PC-3 (cell line): ENCODE results near the gene TRIP12.

Source experiments
- CTCF ChIP-seq: fragments of 300-600 bp; sonication (generic); conservative IDR thresholded peaks from 2 replicates; pipeline ENCODE4 v1.5.1; 2017; ENCODE audit warnings: antibody characterized with exemption, low read depth, mild to moderate bottlenecking, low read length
- EZH2phosphoT487 ChIP-seq: fragments of 300-600 bp; sonication (generic); IDR thresholded peaks from 2 replicates; pipeline ENCODE4 v1.6.1; 2018; ENCODE audit warnings: mild to moderate bottlenecking, antibody characterized with exemption, low read length, borderline replicate concordance

GRCh38 chr2:229970406-229970805 is 48.6 kb upstream of the TRIP12 start:
- no peak for TF ChIP-seq CTCF
- no peak for TF ChIP-seq EZH2phosphoT487
